Measurements from ENCODE around the gene ATAD2B.

The ATAD2B gene

GRCh38 chr2:23836505-23836904 is 90.4 kb downstream of the ATAD2B start:
- DNase-seq, result no peak

DNA sequence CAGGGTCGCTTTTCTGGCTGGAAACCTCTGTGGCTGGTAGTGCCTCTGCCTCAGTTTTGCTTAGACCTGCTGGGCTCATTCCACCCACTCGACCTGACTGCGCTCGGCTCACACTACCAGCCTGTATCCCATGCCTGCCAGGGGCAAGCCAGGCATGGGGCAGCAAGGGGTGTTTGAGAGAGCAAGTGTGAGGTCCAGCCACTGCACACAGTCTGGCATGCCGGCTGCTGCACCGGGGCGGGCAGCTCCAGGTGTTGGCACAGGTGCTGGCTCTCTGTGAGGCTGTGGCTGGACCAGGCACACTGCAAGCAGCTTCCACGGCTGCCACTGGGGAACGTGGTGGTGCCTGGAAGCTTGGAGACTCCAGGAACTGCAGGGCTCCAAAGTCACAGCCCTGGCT is 90.9 kb downstream of the ATAD2B start:
- no peak for DNase-seq

- DNase-seq, result no peak
Observed at GRCh38 chr2:23835423-23835822, 91.5 kb downstream of the ATAD2B start.

GRCh38 chr2:23828986-23829385 is 97.9 kb downstream of the ATAD2B start:
- no peak for DNase-seq

- DNase-seq, result no peak
Observed at GRCh38 chr2:23828256-23828980, 98.5 kb downstream of the ATAD2B start.

DNA sequence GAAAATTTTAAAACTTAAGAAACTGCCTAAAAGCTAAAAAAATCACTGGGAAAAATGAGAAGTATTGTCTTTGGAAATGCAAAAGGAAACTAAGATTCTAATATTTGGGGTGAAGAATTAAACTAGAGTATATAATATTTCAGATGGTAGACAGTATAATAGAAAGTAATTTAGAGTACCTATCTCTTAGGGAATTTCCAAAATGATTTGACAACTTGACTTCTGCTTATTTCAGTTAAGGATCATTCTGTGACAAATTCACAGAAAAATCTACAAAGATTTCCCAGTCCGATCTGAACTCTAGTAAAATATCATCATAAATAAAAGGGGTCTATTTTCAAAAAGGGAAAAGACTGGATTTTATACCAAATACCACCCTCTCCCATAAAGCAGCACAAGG is 99.6 kb downstream of the ATAD2B start:
- DNase-seq, result no peak

DNA sequence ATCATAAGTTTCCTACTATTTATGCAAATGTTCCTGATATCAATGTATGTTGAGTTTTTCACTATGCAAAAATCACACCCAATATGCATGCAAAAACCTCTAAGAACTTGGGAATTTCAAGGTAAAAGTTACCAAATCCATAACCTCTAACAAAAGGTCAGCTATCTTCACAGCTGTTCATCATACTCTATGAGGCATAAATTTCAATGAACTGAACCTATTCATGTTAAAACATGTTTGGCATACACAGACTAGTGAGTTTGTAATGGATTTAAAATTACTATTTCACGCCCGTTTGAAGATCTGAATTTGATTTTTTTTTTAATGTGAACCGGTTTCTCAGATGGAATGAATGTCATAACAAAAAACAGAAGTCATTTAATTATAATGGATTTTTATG is 100.2 kb downstream of the ATAD2B start:
- no peak for DNase-seq

DNA sequence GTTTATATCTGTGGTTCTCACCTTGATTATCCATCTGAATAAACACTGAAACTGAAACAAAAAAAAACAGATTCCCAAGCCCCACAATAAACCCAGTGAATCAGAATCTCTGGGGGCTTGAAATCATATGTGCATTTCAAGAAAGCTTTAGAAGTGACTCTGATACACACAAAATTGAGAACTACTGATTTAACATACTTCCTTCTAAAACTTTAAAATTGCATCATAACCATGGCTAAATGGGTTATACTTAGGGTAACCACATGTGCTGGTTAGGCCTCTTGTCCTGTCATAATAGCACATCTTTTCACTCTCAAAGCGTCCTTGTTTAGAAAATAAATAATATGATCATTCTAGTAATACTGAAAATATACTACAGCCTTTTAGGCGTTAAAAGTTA is 100.9 kb downstream of the ATAD2B start:
- DNase-seq, result no peak

DNA sequence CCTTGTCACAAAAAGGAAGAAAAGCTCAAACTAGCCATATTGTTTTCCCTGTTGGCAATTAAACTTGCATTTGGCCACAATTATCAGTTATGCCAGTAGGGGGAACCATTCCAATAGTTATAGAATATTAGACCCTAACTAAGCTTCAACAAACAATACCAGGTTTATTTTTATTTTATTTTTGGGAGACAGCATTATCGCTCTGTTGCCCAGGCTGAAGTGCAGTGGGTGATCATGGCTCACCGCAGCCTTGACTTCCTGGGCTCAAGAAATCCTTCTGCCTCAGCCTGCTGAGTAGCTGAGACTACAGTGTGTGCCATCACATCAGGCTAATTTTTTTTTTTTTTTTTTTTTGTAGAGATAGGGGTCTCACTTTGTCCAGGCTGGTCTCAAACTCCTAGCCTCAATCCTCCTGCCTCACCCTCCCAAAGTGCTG is 102.1 kb downstream of the ATAD2B start:
- DNase-seq, result no peak

DNA sequence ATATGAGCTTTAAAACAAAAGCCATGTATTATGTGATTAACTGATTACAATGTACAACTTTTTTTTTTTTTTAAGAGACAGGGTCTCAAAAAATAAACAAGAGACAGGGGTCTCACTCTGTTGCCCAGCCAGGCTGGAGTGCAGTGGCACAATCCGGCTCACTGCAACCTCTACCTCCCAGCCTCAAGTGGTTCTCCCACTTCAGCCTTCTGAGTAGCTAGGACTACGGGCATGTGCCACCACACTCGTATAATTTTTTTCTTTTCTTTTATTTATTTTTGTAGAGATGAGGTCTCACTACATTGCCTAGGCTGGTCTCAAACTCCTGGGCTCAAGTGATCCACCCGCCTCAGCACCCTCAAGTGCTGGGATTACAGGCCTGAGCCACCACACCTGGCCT is 103.1 kb downstream of the ATAD2B start:
- no peak for DNase-seq

DNA sequence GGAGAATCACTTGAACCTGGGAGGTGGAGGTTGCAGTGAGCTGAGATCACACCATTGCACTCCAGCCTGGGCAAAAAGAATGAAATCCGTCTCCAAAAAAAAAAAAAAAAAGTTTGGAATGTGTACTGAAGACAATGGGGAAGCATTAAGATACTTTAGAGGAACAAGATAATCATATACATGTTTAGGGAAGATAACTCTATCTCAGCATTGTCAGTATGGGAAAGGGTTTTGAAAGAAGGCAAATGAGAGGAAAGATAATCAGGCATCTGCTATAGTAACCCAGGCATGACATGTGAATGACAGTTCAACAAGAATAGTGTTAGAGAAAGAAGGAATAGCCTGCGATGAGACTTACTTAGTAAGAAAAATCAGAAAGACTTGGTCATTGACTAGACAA is 112.0 kb downstream of the ATAD2B start:
- DNase-seq, result no peak

DNA sequence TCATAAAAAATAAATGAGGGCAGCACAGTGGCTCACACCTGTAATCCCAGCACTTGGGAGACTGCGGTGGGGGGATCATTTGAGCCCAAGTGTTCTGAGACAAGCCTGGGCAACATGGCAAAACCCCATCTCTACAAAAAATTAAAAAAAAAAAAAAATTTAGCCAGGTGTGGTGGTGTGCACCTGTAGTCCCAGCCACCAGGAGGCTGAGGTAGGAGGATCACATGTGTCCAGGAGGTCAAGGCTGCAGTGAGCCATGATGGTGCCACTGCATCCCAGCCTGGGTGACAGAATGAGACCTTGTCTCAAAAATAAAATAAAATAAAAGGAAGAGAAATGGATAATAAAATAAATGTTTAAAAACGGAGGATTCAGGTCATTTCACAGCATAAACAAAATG is 113.5 kb downstream of the ATAD2B start:
- no peak for DNase-seq

- DNase-seq, result no peak
Observed at GRCh38 chr2:23809150-23809549, 117.8 kb downstream of the ATAD2B start.

GRCh38 chr2:23806665-23807249 is 120.2 kb downstream of the ATAD2B start:
- DNase-seq, result no peak

DNA sequence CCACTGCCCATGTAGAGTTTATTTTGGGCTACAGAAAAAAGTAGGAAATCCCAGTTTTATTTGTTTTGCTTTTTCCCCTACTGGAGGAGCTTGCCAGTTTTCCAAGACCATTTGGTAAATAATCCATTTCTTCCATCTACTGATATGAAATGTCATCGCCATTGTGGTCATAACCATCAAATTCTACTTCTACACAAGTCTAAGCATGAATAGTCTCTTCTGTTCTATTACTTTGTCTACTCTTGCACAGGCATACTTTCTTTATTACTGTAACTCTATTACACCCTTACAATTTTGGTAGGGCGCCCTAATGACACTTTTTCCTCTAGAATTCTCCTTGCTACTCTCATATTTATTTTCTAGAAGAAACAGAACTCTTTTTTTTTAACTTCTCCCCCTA is 120.7 kb downstream of the ATAD2B start:
- DNase-seq, result no peak

GRCh38 chr2:23803965-23804542 is 122.9 kb downstream of the ATAD2B start:
- DNase-seq, result no peak

DNA sequence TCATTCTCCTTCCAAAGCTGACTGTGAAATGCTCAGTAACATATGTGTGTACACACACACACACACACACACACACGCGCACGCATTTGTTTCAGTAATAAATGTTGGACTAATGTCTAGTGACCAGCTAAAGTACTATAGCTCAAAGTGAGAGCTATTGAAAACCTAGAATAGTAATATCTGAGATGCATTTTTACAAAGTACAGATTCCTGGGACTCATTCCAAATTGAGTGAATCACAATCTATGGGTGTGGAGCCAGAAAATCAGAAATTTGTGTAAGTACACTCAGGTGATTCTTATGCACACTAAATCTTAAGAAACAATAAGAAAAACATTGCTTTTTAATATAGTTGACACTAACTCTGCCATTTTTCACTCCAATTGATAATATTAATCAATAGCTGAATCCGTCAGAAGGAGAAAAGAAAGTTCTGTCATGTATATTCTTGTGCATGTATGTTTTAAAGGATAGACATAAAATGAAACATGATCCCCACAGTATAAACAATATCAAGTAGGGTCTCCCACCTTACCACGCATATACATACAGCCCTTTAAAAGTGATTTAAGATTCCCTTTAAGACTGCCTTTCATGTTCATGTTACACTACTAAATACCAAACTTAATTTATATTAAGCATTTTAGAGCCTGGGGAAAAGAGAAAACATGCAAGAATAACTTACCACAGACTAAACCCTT is 123.5 kb downstream of the ATAD2B start:
- no peak for DNase-seq

DNA sequence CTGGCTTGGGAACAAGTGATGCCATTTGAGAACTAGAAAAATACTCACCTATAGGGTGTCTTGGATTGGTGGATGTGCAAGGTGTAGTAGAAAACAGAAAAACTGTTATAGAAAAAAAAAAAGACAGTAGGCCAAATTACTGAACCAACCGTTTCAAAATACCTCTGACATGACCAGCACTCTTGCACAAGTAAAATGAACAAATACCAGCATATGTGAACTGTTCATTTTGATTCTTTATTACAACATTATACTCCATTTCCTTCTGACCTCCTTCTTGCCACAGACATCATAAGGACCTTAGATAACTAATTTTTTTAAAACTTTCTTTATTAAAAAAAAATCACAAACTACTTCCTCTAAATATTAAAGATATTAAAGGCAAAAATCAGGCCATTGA is 125.5 kb downstream of the ATAD2B start:
- no peak for DNase-seq

DNA sequence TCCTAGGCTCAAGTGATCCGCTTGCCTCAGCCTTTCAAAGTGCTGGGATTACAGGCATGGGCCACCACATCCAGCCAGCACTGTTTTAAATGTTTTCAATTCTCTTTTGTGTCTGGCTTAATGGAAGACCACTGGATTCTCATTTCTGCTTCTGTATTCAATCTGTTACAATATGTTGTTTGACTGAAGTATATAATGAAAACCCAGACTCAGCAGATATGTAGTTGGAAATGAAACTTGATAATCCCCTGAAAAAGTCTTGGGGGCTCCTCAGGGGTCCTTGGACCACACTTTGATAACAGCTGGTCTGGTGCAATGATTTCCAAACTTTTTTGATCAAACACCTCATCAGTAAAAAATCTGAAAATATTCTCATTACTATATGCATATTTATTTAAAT is 132.7 kb downstream of the ATAD2B start:
- no peak for DNase-seq

DNA sequence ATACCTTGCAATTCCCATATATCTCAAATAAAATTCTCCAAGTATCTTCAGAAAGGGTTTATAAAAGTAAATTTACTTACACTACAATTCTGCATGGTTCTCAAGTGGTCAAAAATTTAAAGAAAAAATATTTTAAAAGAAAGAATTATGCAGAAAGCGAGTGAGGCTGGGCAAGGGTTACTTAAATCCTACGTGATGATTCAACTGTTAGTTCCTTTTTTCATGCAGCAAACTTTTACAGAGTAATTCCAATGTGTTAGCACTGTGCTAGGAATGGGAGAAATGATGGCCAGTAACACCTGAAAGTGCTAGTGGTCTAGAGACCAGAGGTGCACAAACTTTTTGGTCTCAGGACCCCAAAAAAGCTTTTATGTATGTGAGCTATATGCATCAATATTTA is 133.4 kb downstream of the ATAD2B start:
- DNase-seq, result no peak

GRCh38 chr2:23791030-23791429 is 135.9 kb downstream of the ATAD2B start:
- DNase-seq, result no peak

- DNase-seq, result no peak
Observed at GRCh38 chr2:23789012-23789411, 137.9 kb downstream of the ATAD2B start.

DNA sequence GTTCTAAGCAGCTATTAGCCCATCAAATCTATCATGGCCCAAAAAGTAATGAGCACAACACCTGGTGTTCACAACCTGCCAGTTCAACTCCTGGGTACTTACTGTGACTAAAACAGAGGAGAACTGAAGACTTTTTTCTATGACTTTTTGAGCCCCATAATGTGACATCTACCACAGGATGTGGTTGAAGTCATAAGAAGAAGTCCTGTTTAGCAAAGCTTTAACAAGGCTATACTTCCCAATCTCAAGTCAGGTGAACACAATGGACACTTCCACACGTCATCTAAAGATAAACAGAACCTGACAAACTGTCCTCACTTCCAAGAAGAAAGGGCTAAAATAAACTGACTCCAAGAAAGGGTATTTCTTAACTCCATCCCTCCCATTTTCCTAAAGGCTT is 138.8 kb downstream of the ATAD2B start:
- no peak for DNase-seq

- DNase-seq, result no peak
Observed at GRCh38 chr2:23784971-23785370, 142.0 kb downstream of the ATAD2B start.

All from CD4-positive, alpha-beta T cell treated with Interferon gamma for 1 hour (primary cell).